HG02943 (cell line): ENCODE data around the gene UCK1.

Source experiments
- ATAC-seq: cut with Tn5 transposase; IDR thresholded peaks from one replicate; pipeline ENCODE4 v1.9.1; 2021; ENCODE audit warnings: mild to moderate bottlenecking, low read depth, moderate library complexity; ENCODE audit not compliant: unreplicated experiment

UCK1 gene

GRCh38 chr9:131480258-131480657, 50.8 kb downstream of the UCK1 start:
- ATAC-seq, result no peak

- ATAC-seq, result no peak
Measured at GRCh38 chr9:131478911-131479310, 52.2 kb downstream of the UCK1 start.

GRCh38 chr9:131478421-131478868, 52.6 kb downstream of the UCK1 start:
- ATAC-seq, result no peak

DNA sequence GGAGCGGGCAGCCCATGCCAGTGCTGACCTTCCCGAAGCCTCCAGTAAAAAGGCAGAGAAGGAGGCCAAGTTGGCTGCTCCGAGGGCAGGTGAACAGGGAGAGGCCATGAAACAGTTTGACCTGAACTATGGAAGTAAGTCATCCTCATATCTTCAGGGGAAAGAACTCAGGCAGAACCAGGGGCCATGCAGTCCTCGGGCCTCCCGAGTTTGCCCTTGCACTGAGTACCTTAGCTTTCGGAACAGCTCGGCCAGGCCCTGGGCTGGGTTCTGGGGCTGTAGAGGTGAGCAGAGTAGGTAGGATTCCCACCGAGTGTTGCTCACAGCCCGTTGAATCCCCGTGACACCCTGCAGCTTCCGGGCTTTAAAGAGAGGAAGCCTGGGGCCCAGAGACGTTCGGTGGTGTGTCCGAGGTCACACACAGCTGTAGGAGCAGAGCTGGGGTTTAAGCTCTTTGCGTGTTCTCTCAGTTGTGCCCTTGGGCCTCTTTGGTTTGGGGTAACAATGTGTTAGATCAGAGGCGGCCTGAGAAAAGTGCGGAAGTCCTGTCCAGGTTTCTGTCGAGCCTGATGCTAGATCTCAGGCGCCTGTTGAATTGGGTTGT, 53.1 kb downstream of the UCK1 start:
- ATAC-seq, result no peak

GRCh38 chr9:131477367-131477766, 53.7 kb downstream of the UCK1 start:
- ATAC-seq, result no peak

GRCh38 chr9:131476777-131477345, 54.2 kb downstream of the UCK1 start:
- ATAC-seq, result no peak

- no peak for ATAC-seq
Measured at GRCh38 chr9:131475956-131476776, 54.9 kb downstream of the UCK1 start.

- ATAC-seq, result no peak
Measured at GRCh38 chr9:131475111-131475955, 55.7 kb downstream of the UCK1 start.

GRCh38 chr9:131474711-131475110, 56.4 kb downstream of the UCK1 start:
- ATAC-seq, result no peak

- no peak for ATAC-seq
Measured at GRCh38 chr9:131473891-131474290, 57.2 kb downstream of the UCK1 start.
